T follicular helper cell (primary cell): ENCODE data around the gene LCORL.
"Not testable (repeated sequence)": the region's sequence is repeated elsewhere in the genome, so short reads cannot be mapped to it uniquely, and the experiment has no call there.

Source experiments
- DNase-seq: peaks from one replicate; pipeline ENCODE4 v3.0.0-alpha.2; 2020; ENCODE audit warnings: low read depth

Gene LCORL

DNA sequence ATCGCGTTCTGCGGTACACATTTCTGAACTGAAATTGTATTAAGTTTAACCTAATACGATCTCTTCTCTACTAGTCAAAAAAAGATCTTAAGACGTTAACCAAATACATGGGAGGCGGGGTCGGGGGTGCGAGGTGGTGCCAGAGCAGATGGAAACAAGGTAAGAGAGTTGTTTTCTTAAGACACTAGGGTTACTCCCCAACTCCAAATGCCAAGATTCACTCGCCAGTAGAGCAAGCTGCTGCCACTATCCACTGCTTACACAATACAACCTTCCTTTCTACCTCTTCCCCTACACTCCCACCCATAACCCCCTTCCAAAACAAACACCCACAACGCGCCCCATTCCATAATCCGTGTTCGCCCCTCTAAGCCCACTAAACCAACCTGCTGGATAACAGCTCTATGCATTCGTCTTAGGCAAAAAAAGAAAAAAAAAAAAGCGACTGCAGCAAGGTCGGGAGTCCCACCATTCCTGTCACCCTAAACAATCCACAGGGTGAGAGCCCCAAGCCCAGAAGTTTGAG lies 1.3 kb downstream of the LCORL start:
- DNase-seq, result no peak

- DNase-seq, result no peak
Observed at GRCh38 chr4:18014269-18014668, 7.3 kb downstream of the LCORL start.

- no peak for DNase-seq
Observed at GRCh38 chr4:18012807-18013462, 8.6 kb downstream of the LCORL start.

GRCh38 chr4:18012134-18012806 lies 9.3 kb downstream of the LCORL start:
- no peak for DNase-seq

GRCh38 chr4:18007625-18008024 lies 13.9 kb downstream of the LCORL start:
- no peak for DNase-seq

- not testable (repeated sequence) for DNase-seq
Observed at GRCh38 chr4:18006432-18006831, 15.1 kb downstream of the LCORL start.

GRCh38 chr4:17997129-17997528 lies 24.4 kb downstream of the LCORL start:
- no peak for DNase-seq

- DNase-seq, result no peak
Observed at GRCh38 chr4:17995165-17995564, 26.4 kb downstream of the LCORL start.

GRCh38 chr4:17985832-17986231 lies 35.7 kb downstream of the LCORL start:
- DNase-seq, result no peak

DNA sequence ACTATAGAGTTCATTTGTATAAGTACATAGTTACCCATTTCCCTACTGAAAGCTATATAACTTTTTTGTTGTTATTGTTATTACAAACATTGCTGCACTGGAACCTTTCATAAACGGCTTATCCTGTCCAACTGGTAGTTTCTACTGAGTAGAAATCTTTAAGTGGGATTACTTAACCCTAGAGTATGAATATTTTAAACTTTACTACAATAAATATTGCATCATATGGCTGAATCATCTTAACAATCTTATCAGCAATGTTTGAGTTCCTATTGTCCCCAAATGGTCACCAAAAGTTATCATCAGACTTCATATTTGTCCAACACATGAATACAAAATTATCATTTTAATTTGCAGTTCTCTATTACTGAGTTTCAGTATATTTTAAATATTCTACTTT lies 40.5 kb downstream of the LCORL start:
- no peak for DNase-seq

- no peak for DNase-seq
Observed at GRCh38 chr4:17968721-17969120, 52.8 kb downstream of the LCORL start.

DNA sequence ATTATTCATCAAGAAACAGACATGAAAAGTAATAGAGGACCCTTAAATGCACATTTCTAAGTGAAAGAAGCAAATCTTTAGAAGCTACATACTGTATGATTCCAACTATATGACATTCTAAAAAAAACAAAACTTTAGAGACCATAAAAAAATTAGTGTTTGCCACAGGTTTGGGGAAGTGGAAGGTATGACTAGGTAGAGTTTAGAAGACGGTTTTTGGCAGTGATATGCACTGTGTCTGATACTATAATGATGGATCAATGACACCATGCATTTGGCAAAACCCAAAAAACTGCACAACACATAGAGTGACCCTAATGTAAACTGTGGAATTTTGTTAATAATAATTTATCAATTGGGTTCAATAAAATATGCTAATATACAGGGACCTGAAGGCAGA lies 54.5 kb downstream of the LCORL start:
- DNase-seq, result no peak

- no peak for DNase-seq
Observed at GRCh38 chr4:17966312-17966711, 55.2 kb downstream of the LCORL start.

DNA sequence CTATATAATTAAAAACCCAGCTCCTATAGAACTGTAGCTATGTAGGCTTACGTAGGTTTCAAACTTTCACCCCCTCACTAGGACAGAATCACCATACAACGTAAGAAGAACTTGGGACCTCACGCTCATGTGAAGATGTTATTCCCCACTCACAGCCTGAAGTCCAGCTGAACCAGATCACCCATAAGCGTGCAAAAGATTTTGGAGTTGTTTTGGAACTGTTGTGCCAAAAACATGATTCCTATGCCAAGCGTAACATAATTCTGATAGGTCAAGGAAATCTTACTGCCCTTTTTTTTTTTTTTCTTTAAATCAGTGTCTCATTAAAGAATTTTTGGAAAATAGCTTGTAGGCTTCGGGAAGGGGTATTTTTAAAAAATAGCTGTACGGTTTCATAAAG lies 57.0 kb downstream of the LCORL start:
- DNase-seq, result no peak

DNA sequence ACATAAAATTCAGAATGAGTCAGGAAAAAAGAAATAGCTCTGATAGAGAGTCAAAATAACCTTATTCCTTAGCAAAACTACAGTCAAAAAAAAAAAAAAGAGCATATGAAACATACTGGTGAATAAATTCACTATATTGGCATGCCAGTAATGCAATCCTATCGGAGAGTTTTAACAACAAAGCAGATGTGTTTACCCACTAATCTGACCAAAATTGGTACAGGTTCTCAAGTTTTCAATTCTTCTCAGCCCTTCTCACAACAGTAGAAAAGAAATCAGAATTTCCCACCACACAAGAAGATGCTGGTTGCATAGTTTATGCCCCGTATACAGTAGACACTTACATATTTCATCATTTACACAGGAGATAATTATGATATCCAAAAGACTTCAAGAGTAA lies 59.4 kb downstream of the LCORL start:
- DNase-seq, result no peak

DNA sequence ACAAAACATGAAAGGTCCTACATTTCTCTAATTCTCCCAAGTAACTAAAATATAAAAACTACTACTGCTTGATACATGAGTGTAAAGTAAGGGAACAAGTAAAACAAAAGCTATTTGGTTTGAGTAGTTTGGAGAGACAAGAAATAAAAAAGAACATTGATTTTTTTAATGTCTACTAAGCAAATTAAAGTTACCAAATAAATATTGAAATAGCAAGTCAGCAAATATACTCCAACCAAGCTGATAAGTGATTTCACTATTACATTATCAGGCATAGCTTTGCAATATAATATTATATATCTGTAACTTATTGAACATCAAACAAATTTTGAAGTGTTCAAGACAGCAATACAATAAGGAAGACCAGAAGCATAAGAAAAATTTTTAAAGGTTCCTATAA lies 60.3 kb downstream of the LCORL start:
- no peak for DNase-seq

DNA sequence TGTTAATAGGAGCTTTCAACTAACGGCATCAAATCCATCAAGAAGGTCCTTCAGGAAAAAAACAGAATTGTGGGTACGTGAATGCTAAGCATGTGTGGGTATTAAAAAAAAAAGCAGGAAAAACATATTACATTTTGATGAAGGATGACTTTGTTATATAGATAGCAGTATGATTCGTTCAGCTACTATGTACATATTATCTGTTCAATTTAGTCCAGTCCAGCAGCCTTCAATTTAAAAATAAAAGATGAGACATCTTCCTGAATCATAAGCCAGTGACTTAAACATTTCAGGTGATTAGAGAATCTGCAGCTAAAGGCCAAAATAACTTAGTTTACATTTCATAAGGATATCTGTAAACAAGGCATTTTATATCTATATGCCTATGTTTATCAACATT lies 63.4 kb downstream of the LCORL start:
- DNase-seq, result no peak

- no peak for DNase-seq
Observed at GRCh38 chr4:17957688-17958087, 63.9 kb downstream of the LCORL start.

DNA sequence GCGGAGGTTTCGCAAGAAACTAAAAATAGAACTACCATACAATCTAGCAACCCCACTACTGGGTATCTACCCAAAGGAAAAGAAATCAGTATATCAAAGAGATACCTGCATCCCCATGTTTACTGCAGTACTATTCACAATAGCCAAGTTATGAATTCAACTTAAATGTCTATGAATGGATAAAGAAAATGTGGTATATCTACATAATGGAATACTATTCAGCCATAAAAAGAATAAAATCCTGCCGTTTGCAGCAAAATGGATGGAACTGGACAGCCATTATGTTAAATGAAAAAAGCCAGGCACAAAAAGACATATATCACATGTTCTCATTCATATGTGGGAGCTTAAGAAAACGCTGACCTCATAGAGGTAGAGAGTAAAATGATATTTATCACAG lies 65.3 kb downstream of the LCORL start:
- DNase-seq, result no peak

- no peak for DNase-seq
Observed at GRCh38 chr4:17945303-17945702, 76.3 kb downstream of the LCORL start.

- no peak for DNase-seq
Observed at GRCh38 chr4:17941731-17942130, 79.8 kb downstream of the LCORL start.

- DNase-seq, result no peak
Observed at GRCh38 chr4:17939054-17939453, 82.5 kb downstream of the LCORL start.

DNA sequence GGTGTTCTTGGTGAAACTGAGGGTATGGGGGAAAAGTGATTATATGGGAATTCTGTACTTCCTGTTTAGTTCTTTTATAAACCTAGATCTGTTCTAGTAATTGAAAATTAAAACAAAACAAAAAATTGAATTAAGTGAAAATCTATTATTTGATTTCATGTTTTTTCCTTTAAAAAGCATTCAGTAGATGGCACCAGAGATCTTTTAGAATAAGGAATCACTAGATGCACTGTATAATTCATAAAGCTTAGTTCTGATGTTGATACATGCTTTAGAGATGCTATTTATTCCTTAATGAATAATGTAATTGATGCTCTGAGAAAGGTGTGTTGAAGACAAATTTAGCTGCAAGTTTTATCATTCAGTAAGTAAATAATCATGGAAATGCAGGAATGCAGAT lies 87.3 kb downstream of the LCORL start:
- no peak for DNase-seq

DNA sequence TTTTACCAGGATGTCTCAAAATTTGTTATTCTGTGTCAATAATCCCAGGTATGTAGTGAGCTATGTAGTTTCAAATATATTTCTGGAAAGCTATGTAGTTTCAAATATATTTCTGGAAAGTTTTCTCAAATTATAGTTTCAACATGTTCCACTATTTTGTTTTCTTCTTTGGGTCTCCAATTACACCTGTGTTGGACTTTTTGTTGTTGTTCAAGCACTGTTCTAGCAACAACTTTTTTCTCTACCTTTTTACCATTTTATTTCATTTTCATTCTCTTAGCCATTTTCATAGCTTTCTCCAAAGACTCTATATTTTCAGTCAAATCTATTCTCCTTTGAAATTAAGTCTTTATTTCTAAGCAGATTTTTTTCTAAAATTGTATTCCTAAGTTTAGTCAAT lies 88.4 kb downstream of the LCORL start:
- no peak for DNase-seq
